SJSA1 (cell line): ENCODE results near the gene PRSS56. TPM values are rescaled to one million over a fixed set of nuclear protein-coding genes. Genes with fewer than 3 reads are reported as not detected.

Experiments used
- DNase-seq, 2 experiments: peaks; one replicate each; pipeline ENCODE4 v3.0.0-alpha.2; 2015 to 2020; ENCODE audit warnings: low spot score in 2 of 2, low read depth in 1 of 2
- H3K27ac ChIP-seq: fragments of 250-450 bp; sonication (Bioruptor Pico); 2 replicates; pipeline ENCODE4 v1.5.1; 2020; ENCODE audit warnings: mild to moderate bottlenecking, moderate library complexity
- H3K27me3 ChIP-seq: fragments of 250-450 bp; sonication (Bioruptor Pico); replicated peaks from 2 replicates; pipeline ENCODE4 v1.5.1; 2020; ENCODE audit warnings: mild to moderate bottlenecking, moderate library complexity
- H3K36me3 ChIP-seq: fragments of 250-450 bp; sonication (Bioruptor Pico); 2 replicates; pipeline ENCODE4 v1.5.1; 2020; ENCODE audit warnings: mild to moderate bottlenecking
- H3K4me1 ChIP-seq: fragments of 250-450 bp; sonication (Bioruptor Pico); replicated peaks from 2 replicates; pipeline ENCODE4 v1.6.1; 2021; ENCODE audit warnings: mild to moderate bottlenecking
- H3K4me3 ChIP-seq: fragments of 250-450 bp; sonication (Bioruptor Pico); 2 replicates; pipeline ENCODE4 v1.5.1; 2020; ENCODE audit warnings: mild to moderate bottlenecking
- H3K9me3 ChIP-seq: fragments of 250-450 bp; sonication (Bioruptor Pico); replicated peaks from 2 replicates; pipeline ENCODE4 v1.5.1; 2020; ENCODE audit warnings: mild to moderate bottlenecking
- total RNA-seq: library from RNA; depleted of rRNA; stranded (reverse); fragments of >200 nt; shearing (Covaris generic); gene quantifications from 2 replicates; pipeline ENCODE4 v1.2.3, GENCODE V29; 2014

The PRSS56 gene
- total RNA-seq, 1 experiment from 2014 or later, result not detected

- Histone ChIP-seq H3K27ac (no peak overlapping the region), H3K9me3 (no peaks in the 10 kb centered on the region), H3K27me3 (peaks cover 51% of the 10 kb centered on the region), H3K36me3 (no peaks in the 10 kb centered on the region), H3K4me1 (no peaks in the 10 kb centered on the region; the same call in 1 of the 2 replicates), H3K4me3 (no peak overlapping the region)
- no peak for DNase-seq
These were observed 17.7 kb upstream of the PRSS56 start for GRCh38 chr2:232502511-232502910.

- peaks cover 54% of the 10 kb centered on the region for H3K27me3 ChIP-seq
- DNase-seq, result no peak
- H3K9me3 ChIP-seq, result no peaks in the 10 kb centered on the region
- H3K4me3 ChIP-seq, result no peak overlapping the region
- no peaks in the 10 kb centered on the region for H3K36me3 ChIP-seq
- H3K27ac ChIP-seq, result no peak overlapping the region
- H3K4me1 ChIP-seq, result no peaks in the 10 kb centered on the region; the same call in 1 of the 2 replicates
These were observed 17.0 kb upstream of the PRSS56 start for GRCh38 chr2:232502911-232503808.

- H3K4me1 ChIP-seq, result no peaks in the 10 kb centered on the region; the same call in 1 of the 2 replicates
- DNase-seq, result no peak
- H3K36me3 ChIP-seq, result no peaks in the 10 kb centered on the region
- no peak overlapping the region for H3K4me3 ChIP-seq
- no peak overlapping the region for H3K27ac ChIP-seq
- H3K9me3 ChIP-seq, result no peaks in the 10 kb centered on the region
- peaks cover 54% of the 10 kb centered on the region for H3K27me3 ChIP-seq
These were observed 16.3 kb upstream of the PRSS56 start for GRCh38 chr2:232503809-232504323.

DNA sequence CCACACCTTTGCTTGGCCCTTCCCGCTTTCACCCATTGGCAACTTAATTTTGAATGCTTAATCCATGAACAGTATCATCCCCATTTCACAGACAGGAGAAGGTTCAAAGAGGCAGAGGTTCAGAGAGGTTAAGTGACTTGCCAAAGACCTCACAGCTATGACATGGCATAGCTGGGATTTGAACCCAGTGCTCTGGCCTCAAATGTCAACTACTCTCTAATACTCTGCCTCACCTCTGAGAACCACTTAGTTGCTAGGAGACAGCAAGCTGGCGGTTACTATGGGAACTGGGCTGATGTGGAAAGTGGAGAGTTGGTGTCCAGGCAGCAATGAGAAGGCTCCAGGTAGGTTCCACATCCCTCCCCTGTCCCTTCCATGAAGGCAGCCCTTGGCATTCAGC, 15.8 kb upstream of the PRSS56 start:
- no peak overlapping the region for H3K4me3 ChIP-seq
- H3K36me3 ChIP-seq, result no peaks in the 10 kb centered on the region
- peaks cover 54% of the 10 kb centered on the region for H3K27me3 ChIP-seq
- no peak overlapping the region for H3K27ac ChIP-seq
- no peak for DNase-seq
- no peaks in the 10 kb centered on the region for H3K9me3 ChIP-seq
- no peaks in the 10 kb centered on the region; the same call in 1 of the 2 replicates for H3K4me1 ChIP-seq

DNA sequence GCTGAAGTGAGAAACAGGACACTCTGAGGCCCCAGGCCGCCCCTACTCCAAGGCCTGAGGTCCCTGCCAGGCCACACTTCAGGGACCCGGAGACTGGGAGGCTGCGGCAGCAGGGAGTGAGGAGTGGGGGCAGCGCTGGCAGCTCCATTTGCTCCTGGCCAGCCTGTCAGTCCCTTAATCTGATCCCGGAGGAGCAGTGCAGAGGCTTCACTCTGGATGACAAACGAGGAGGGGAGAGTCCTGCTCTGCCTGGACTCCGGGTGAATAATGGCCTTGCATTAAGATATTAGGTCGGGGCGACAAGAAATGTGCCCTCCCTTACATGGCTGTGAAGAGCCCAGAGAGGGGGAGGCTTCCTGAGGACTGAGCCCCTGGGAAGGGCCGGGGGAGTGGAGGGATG, 14.3 kb upstream of the PRSS56 start:
- Histone ChIP-seq H3K27me3 (peaks cover 54% of the 10 kb centered on the region), H3K9me3 (no peaks in the 10 kb centered on the region), H3K4me1 (no peaks in the 10 kb centered on the region; the same call in 1 of the 2 replicates), H3K27ac (no peak overlapping the region), H3K36me3 (no peaks in the 10 kb centered on the region), H3K4me3 (no peak overlapping the region)
- no peak for DNase-seq

DNA sequence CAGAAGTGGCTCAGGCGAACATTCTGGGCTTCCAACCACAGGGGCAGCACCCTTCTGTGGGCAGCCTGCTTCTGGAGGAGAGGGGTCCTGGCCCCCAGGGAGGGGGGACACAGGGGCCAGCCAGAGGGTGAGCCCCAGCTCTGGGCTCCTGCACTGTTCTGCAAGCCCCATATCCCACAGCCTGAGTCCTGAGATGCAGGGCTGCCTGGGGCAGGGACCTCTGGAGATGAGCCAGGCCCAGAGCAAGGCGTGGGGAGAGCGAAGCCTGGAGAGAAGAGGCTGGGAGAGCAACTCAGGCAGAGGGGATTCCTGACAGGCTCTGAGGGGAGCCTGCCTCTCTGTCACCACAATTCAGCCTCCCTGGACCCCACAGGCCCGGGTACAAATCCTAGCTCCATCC, 13.5 kb upstream of the PRSS56 start:
- Histone ChIP-seq H3K27me3 (peaks cover 48% of the 10 kb centered on the region), H3K36me3 (no peaks in the 10 kb centered on the region), H3K4me3 (no peak overlapping the region), H3K9me3 (no peaks in the 10 kb centered on the region), H3K27ac (no peak overlapping the region), H3K4me1 (no peaks in the 10 kb centered on the region; the same call in 1 of the 2 replicates)
- no peak for DNase-seq

GRCh38 chr2:232508251-232508650, 11.9 kb upstream of the PRSS56 start:
- no peak for DNase-seq
- Histone ChIP-seq H3K27me3 (peaks cover 40% of the 10 kb centered on the region), H3K36me3 (no peaks in the 10 kb centered on the region), H3K4me1 (no peaks in the 10 kb centered on the region; the same call in 1 of the 2 replicates), H3K4me3 (no peak overlapping the region), H3K27ac (no peak overlapping the region), H3K9me3 (no peaks in the 10 kb centered on the region)

- peaks cover 22% of the 10 kb centered on the region for H3K27me3 ChIP-seq
These were observed 8.8 kb upstream of the PRSS56 start for GRCh38 chr2:232511336-232511890.

GRCh38 chr2:232512602-232513001, 7.6 kb upstream of the PRSS56 start:
- peaks cover 12% of the 10 kb centered on the region for H3K27me3 ChIP-seq

More at GRCh38 chr2:232511336-232511890, 8.8 kb upstream of the PRSS56 start:
- no peaks in the 10 kb centered on the region for H3K9me3 ChIP-seq
- H3K27ac ChIP-seq, result no peak overlapping the region
- no peak for DNase-seq
- H3K36me3 ChIP-seq, result no peaks in the 10 kb centered on the region
- no peaks in the 10 kb centered on the region for H3K4me1 ChIP-seq
- no peak overlapping the region for H3K4me3 ChIP-seq

DNA sequence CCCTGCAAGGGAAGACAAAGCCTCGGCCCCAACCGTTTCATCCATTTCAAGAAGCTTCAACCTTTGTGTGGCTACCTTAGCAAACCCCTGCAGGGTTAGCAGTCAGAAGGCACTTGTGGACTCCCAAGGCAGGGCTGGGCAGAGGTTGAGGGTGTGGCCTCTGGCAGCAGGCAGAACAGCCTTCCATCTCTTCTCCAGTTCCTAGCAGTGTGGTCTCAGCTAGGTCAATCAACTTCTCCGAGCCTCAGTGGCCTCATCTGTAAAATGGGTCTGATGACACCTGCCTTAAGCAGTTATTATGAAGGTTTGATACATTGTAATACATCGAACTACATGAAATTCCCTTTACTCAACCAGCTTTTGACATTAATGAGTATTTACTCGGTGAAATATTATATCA, 6.8 kb upstream of the PRSS56 start:
- Histone ChIP-seq H3K36me3 (no peaks in the 10 kb centered on the region), H3K4me3 (no peak overlapping the region), H3K4me1 (no peaks in the 10 kb centered on the region), H3K27ac (no peak overlapping the region), H3K9me3 (no peaks in the 10 kb centered on the region), H3K27me3 (peaks cover 10% of the 10 kb centered on the region)
- DNase-seq, result no peak

More at GRCh38 chr2:232512602-232513001, 7.6 kb upstream of the PRSS56 start:
- Histone ChIP-seq H3K4me1 (no peaks in the 10 kb centered on the region), H3K27ac (no peak overlapping the region), H3K9me3 (no peaks in the 10 kb centered on the region), H3K36me3 (no peaks in the 10 kb centered on the region), H3K4me3 (no peak overlapping the region)
- DNase-seq, result no peak

- no peaks in the 10 kb centered on the region for H3K9me3 ChIP-seq
- H3K4me1 ChIP-seq, result no peaks in the 10 kb centered on the region
- no peak overlapping the region for H3K27ac ChIP-seq
- no peak overlapping the region for H3K4me3 ChIP-seq
- no peaks in the 10 kb centered on the region for H3K36me3 ChIP-seq
- H3K27me3 ChIP-seq, result peaks cover 16% of the 10 kb centered on the region
- no peak for DNase-seq
These were observed 4.5 kb upstream of the PRSS56 start for GRCh38 chr2:232515639-232516038.

- Histone ChIP-seq H3K4me1 (no peaks in the 10 kb centered on the region), H3K27me3 (peaks cover 22% of the 10 kb centered on the region), H3K9me3 (no peaks in the 10 kb centered on the region), H3K4me3 (no peak overlapping the region), H3K36me3 (no peaks in the 10 kb centered on the region), H3K27ac (no peak overlapping the region)
- DNase-seq, result no peak
These were observed 3.6 kb upstream of the PRSS56 start for GRCh38 chr2:232516551-232516950.

DNA sequence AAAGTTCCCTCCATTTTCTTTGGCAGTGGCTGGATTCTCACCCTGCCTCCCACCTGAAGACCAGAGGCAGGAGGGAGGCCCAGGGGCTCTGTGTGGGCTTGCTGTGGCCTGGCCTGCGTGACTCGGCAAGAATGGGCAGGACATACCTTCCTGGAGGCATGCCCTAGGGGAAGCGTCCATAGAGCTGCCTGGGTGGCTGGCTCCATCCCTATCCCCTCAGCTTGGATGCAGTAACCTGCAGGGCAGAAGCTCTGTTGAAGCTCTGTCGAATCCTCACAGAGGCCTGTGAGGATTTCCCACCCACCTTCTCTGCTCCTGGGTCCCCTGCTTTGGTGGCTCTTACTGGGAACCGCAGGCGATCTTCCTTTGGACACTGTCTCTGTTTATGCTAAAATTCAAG, 1.3 kb upstream of the PRSS56 start:
- Histone ChIP-seq H3K27me3 (peaks cover 42% of the 10 kb centered on the region), H3K36me3 (no peaks in the 10 kb centered on the region), H3K4me1 (peaks cover 10% of the 10 kb centered on the region), H3K27ac (no peak overlapping the region), H3K9me3 (no peaks in the 10 kb centered on the region), H3K4me3 (no peak overlapping the region)
- DNase-seq, result no peak

DNA sequence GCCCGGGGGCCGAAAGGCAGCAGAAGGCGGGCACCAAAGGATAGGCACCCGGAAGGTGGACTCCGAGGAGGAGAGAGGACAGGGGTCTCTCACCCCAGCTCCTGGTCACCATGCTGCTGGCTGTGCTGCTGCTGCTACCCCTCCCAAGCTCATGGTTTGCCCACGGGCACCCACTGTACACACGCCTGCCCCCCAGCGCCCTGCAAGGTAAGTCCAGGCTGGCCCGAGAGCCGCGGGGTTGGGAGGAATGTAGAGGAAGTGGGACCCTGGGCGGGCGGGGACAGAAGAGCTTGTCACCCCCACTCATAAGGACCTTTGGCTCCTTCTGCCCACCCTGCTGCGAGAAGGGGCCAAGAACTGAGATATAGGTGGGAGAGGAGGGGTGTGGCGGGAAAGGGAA, 301 bp downstream of the PRSS56 start:
- Histone ChIP-seq H3K9me3 (no peaks in the 10 kb centered on the region), H3K27ac (no peak overlapping the region), H3K27me3 (peaks cover 49% of the 10 kb centered on the region), H3K36me3 (no peaks in the 10 kb centered on the region), H3K4me1 (peaks cover 17% of the 10 kb centered on the region), H3K4me3 (no peak overlapping the region)
- DNase-seq, result no peak
